HG03432 (cell line): ENCODE data around the gene SLC9B1.
"Not testable (repeated sequence)": the region's sequence is repeated elsewhere in the genome, so short reads cannot be mapped to it uniquely, and the experiment has no call there.

Experiments used
- ATAC-seq: cut with Tn5 transposase; IDR thresholded peaks from one replicate; pipeline ENCODE4 v1.9.1; 2021; ENCODE audit warnings: mild to moderate bottlenecking, moderate library complexity; ENCODE audit not compliant: unreplicated experiment

The SLC9B1 gene

DNA sequence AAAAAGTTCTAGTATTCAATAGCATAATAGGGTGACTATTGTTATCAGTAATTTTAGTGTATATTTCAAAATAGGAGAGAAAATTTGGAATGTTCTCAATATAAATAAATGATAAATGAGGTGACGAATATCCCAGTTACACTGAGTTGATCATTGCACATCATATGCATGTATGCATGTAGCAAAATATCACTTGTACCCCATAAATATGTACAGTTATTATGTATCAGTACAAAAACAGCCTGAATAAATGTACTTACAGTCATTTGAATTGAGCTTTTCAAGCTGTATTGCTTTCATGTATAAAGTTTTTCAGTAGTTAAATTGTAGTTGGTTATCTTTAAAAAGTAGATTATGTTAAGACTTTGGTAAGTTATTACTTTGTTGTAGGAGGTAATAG lies 138.2 kb downstream of the SLC9B1 start:
- no peak for ATAC-seq

DNA sequence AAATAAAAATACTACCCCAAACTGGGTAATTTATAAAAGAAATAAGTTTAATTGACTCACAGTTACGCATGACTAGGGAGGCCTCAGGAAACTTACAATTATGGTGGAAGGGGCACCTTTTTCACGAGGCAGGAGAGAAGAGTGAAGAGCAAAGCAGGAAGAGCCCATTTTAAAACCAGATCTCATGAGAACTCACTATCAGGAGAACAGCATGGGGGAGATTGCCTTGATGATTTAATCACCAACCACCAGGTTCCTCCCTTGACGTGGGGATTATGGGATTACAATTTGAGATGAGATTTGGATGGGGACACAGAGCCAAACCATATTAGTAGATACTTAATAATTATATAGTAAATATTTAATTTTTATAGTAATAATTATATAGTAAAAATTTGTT lies 140.6 kb downstream of the SLC9B1 start:
- no peak for ATAC-seq

DNA sequence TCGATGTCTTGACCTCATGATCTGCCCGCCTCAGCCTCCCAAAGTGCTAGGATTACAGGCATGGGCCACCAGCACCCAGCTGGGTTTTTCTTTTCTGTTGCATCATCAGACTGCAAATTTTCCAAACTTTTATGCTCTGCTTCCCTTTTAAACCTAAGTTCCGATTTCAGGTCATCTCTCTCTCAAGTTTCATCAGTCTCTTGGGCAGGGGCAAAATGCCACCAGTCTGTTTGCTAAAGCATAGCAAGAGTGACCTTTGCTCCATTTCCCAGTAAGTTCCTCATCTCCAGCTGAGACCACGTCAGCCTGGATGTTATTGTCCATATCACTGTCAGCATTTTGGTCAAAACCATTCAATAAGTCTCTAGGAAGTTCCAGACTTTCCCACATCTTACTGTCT lies 141.2 kb downstream of the SLC9B1 start:
- not testable (repeated sequence) for ATAC-seq

DNA sequence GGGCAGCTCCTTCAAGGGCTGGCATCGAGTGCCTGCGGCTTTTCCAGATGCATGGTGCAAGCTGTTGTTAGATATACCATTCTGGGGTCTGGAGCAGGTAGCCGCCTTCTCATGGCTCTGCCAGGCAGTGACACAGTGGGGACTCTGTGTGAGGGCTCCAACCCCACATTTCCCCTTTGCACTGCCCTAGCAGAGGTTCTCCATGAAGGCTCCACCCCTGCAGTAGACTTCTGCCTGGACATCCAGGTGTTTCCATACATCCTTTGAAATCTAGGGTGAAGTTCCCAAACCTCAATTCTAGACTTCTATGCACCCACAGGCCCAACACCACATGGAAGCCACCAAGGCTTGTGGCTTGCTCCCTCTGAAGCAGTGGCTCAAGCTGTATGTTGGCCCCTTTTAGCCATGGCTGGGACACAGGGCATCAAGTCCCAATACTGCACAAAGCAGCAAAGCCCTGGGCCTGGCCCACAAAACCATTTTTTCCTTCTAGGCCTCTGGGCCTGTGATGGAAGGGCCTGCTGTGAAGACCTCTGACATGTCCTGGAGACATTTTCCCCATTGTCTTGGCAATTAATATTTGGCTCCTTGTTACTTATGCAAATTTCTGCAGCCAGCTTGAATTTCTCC lies 141.9 kb downstream of the SLC9B1 start:
- not testable (repeated sequence) for ATAC-seq

DNA sequence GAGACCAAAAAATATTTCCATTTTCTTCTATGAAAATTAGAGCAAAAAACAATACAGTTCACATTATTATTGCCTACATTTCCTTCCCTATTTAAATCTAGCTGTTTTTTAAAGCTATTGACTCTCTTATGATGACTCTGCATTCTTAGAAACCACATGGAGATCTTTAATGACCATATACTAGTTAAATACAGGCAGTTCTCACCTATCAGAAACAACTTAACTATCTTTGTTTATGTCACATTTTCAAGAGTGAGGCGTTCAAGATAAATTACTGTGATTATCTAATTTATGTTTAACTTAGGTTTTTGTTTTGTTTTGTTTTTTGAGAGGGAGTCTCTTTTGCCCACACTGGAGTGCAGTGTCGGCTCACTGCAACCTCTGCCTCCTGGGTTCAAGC lies 147.7 kb downstream of the SLC9B1 start:
- ATAC-seq, result no peak

DNA sequence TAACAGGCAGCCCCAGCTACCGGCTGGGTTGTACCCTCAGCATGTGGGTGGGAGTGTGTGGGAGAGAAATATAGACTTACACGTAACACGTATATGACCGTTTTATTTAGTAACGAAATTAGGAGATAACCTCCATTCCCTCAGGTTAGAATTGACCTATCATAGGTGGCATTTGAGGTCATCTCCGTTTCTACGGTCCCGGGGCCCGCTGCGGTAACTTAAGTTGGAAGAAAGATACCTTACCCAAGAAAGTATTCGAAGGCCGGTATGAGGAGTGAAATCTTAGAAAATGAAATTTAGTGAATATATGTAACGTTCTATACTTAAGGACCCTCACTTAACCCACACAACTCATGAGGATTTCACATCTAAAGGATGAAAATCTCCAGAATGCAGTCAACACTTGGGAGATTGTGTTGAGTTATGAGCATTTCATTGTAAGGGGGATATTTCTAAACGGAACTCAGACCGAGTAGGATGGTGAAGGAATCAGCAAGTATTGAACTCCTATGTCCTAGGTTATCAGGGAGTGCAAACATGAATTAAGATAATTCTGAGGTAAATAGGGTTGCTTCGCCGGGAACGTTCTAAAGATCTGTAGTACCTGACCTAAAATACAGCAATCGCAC lies 149.8 kb downstream of the SLC9B1 start:
- no peak for ATAC-seq

DNA sequence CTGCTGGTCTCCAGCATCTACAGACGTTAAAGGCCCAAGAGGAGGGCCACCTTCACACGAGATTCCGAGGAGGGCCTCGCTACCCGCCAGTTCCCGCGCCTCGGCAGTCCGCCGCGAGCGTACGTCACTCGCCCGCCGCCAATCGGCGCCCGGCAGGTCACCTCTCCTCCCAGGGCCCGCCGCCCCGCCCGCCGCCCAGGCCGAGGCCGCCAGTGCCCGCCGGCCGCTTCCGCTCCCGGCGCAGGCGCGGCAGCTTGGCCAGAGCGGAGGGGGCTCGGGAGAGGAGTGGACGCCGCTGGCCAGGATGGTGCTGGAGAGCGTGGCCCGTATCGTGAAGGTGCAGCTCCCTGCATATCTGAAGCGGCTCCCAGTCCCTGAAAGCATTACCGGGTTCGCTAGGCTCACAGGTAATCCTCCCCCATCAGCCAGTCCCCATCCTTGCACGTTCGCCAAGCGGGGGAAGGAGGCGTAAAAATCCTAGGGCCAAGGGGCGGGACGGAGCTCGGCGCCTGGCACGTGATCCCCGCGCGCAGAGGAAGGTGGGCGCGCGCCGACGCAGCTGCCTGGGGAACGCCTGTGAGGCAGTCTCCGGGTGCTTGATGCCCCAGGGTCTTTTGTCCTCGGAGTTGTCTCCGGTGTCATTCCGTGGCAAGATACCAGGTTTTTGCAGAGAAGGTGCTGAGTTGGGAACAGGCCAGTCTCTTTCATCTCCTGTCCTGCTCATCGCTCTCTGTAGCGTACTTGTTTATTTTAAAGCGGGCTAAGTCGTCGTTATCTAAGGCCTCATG lies 150.5 kb downstream of the SLC9B1 start, which contains the start of gene CISD2:
CISD2 (plus strand) TSS at position 212 of the 788 bp plus-strand sequence; CDS start at position 305, 93 bp downstream.
- ATAC-seq, result peak; percentile 91

DNA sequence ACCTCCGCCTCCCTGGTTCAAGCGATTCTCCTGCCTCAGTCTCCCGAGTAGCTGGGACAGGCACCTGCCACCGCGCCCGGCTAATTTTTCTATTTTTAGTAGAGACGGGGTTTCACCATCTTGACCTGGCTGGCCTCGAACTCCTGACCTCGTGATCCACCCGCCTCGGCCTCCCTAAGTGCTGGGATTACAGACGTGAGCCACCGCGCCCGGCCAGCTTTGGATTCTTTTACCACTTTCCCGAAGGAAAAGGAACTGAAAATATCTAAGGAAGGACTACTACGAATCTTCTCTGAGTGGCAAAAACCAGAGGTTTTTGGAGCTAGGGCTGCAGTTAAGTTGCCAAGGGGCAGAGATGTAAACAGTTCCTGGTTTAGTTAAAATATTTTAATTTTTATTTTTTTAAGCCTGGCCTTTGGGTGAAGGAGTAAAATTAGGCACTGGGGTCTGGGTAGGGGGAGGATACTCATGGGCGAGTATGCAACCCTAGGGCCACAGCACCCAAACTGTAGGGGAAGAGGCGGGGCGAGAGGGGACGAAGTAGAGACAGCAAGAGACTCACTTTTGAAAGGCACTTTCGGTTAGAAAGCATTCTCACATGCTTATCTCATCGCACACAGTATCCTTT lies 151.2 kb downstream of the SLC9B1 start:
- ATAC-seq, result no peak

DNA sequence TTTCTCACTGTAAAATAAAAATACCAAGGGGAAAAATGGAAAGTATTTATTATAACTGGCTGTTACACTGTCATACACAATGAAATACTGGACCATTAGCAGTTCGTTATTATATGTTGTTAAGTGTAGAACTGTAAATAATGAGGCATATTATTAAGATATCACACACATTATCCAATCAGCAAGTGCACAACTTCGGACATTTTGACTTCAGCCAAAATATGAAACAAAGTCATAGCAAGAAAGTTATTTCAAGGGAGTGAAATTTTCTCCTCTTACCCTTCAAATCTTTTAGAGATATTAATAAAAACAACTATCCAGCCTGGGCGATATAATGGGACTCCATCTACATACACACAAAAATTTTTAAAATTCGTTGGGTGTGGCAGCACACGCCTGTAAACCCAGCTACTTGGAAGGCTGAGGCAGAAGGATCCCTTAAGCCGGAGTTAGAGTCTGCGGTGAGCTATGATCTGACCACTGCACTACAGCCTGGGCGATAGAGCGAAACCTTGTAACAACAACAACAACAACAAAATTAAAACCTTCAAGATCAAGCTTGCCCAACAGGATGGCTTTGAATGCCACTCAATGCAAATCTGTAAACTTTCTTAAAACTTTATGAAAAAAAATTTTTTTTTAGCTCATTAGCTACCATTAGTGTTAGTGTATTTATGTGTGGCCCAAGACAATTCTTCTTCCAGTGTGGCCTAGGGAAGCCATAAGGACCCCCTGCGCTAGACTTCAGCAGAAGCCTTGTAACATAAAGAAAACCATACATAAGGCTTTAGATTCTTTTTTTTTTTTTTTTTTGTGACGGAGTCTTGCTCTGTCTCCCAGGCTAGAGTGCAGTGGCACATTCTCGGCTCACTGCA lies 152.0 kb downstream of the SLC9B1 start:
- ATAC-seq, result no peak

DNA sequence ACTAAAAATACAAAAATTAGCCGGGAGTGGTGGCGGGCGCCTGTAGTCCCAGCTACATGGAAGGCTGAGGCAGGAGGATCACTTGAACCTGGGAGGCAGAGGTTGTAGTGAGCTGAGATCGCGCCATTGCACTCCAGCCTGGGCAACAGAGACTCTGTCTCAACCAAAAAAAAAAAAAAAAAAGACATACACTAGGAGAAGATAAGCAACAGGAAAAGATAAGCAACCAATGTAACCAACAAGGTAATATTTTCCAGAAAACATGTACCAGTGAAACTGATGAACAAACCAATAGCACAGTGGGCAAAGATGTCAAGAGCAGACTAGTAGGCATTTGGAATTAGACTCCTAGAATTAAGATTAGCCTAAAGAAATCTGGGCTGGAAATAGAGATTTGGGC lies 154.2 kb downstream of the SLC9B1 start:
- not testable (repeated sequence) for ATAC-seq

DNA sequence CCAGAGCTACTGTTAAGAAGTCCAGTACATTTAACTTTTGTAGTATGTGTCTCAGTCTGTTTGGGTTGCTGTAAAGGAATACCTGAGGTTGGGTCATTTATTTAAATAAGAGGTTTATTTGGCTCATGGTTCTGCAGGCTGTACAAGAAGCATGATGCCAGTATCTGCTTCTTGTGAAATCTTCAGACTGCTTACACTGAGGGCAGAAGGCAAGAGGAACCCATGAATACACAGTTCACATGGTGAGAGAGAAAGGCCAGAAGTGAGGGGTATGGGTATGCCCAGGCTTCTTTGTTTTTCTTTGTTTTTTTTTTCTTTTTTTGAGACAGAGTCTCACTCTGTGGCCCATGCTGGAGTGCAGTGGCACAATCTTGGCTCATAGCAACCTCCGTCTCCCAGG lies 156.8 kb downstream of the SLC9B1 start:
- ATAC-seq, result no peak

DNA sequence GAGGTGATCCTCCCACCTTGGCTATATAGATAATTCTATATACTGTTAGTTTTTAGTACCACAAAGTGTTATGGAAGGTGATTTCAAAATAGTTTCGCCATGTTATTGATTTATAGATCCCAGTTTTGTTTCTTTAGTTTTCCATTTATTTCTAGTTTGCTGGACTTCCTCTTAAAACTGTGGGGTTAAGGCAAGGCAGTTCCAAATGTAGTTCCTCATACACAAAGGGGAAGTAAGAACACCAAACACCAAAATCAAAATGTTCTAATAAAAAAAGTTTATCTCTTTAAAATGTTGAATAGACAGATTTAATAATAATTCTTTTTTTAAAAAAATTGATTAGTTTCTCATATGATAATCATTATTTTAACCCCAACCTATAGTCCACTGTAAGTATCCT lies 157.5 kb downstream of the SLC9B1 start:
- ATAC-seq, result no peak

DNA sequence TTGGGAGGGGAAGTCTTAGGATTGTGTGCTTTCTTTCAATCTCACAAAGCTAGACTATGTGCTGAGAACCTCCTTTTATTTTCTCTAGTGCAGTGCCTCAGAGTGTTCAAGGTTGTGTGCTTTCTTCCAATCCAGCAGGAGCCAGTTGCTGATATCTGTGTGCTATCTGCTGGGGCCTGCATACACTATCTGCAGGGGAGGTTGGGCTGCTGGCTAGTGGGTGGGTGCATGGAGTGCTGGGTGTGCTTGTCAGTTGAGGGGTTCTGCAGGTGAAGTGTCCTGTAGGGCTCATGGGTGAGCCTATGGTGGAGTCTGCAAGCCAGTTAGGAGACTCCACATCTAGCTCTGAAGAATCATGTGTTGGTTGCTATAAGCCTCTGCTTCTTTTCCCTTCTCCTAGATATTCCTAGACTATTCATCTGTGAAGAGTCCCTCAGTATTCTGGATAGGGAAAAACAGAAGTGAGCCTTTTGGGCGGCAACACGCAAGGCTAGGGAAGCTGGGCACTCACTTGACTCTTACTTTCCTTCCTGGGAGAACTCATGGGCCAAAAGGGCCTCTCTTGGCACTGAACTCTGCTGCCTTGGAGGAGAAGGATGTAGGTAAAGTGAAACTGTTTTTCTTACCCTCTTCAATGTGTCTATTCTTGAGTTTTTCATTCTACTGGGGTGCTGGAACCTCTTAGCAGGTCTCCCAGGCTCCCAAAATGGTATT lies 158.7 kb downstream of the SLC9B1 start:
- no peak for ATAC-seq

DNA sequence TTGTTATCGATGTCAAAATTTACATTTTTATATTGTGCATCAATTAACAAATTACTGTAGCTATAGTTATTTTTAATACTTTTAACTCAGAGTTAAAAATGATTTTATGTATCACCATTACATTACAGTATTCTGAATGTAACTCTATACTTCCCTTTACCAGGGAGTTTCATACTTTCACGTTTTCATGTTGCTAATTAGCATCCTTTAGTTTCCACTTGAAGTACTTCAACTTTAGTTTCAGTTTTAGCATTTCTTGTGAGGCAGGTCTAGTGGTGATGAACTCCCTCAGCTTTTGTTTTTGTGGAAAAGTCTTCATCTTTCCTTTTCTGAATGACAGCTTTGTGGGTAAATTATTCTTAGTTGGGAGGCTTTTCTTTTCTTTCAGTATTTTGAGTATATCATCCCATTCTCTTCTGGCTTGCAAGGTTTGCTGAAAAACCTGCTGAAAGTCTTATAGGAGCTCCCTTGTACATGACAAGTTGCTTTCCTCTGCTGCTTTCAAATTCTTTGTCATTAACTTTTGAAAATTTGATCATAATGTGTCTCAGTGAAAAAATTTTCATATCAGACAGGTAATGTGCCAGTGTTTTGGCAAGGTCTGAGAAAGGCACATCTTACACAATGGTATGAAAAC lies 160.6 kb downstream of the SLC9B1 start:
- ATAC-seq, result no peak
